Neural progenitor cell (in vitro differentiated cells): ENCODE results near the gene OCA2.

Experiments
- CTCF ChIP-seq: fragments of 200-600 bp; sonication (generic); IDR thresholded peaks from 2 replicates; pipeline ENCODE4 v1.5.1; 2017; ENCODE audit warnings: antibody characterized with exemption, mild to moderate bottlenecking
- EZH2 ChIP-seq: fragments of 200-600 bp; sonication (generic); IDR thresholded peaks from 2 replicates; pipeline ENCODE4 v1.6.1; 2017; ENCODE audit warnings: antibody characterized with exemption, mild to moderate bottlenecking, moderate library complexity

- TF ChIP-seq CTCF (no peak), EZH2 (no peak)
Measured at GRCh38 chr15:27815035-27815434, 284.1 kb downstream of the OCA2 start.
